ENCODE results near the gene RAPSN.

DNA sequence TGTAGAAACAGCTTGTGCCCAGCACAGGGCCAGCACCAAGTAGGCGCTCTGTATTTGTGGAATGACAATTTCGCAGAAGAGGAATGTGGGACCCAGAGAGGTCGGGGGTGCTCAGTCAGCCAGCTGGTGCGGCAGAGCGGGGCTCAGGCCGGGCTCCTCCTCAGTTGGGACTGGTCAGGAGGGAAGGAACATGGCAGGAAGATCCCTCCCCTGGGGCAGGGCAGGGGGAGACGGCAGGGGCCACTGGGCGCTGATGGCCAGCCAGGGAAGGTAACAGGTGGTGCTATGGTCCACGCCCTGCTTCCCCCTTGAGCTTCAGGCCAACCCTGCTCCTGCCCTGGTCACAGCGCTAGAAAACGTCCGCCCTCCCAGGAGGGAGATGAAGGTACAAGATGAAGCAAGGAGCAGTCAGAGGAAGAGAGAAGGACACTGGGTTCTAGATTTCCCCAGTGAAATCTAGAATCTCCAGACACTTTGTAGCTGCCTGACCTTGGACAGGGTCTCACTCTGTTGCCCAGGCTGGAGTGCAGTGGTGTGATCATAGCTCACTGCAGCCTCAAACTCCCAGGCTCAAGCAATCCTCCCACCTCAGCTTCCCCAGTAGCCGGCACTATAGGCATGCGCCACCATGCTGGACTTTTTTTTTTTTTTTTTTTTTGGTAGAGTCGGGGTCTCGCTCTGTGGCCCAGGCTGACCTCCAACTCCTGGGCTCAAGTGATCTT is 57.1 kb downstream of the RAPSN start:
- TF ChIP-seq POLR2A (IDR thresholded peaks at IDR 0.05; ENCODE audit: low read depth, low read length) (no peak), SPI1 (IDR thresholded peaks at IDR 0.05; ENCODE audit: low read depth, low read length) (no peak), POLR2AphosphoS5 (IDR thresholded peaks at IDR 0.05; ENCODE audit: low read depth, low read length) (no peak)

Measured in GM12891 (cell line).